ENCODE measurements around the gene ENOPH1.
A peak's percentile ranks its signal among the peaks of the same experiment; 100 is the strongest.

ENOPH1 gene

GRCh38 chr4:82428526-82428968, 1.8 kb upstream of the ENOPH1 start:
- no peak for DNase-seq (ENCODE audit: low spot score)

GRCh38 chr4:82428969-82429727, 1.2 kb upstream of the ENOPH1 start:
- DNase-seq (ENCODE audit: low spot score), result peak; percentile 87

GRCh38 chr4:82429728-82430192, 630 bp upstream of the ENOPH1 start:
- no peak for DNase-seq (ENCODE audit: low spot score)

- no peak for DNase-seq (ENCODE audit: low spot score)
These were observed 765 bp downstream of the ENOPH1 start for GRCh38 chr4:82430964-82431745.

- DNase-seq (ENCODE audit: low spot score), result no peak
These were observed 1.4 kb downstream of the ENOPH1 start for GRCh38 chr4:82431831-82432230.

- no peak for DNase-seq (ENCODE audit: low spot score)
These were observed 2.2 kb downstream of the ENOPH1 start for GRCh38 chr4:82432596-82432995.

- no peak for DNase-seq (ENCODE audit: low spot score)
These were observed 3.4 kb downstream of the ENOPH1 start for GRCh38 chr4:82433791-82434190.

GRCh38 chr4:82434949-82435348, 4.6 kb downstream of the ENOPH1 start:
- DNase-seq (ENCODE audit: low spot score), result no peak

GRCh38 chr4:82436130-82436529, 5.7 kb downstream of the ENOPH1 start:
- DNase-seq (ENCODE audit: low spot score), result no peak

- no peak for DNase-seq (ENCODE audit: low spot score)
These were observed 6.4 kb downstream of the ENOPH1 start for GRCh38 chr4:82436780-82437179.

GRCh38 chr4:82437285-82438005, 7.1 kb downstream of the ENOPH1 start:
- no peak for DNase-seq (ENCODE audit: low spot score)

GRCh38 chr4:82439088-82439487, 8.7 kb downstream of the ENOPH1 start:
- DNase-seq (ENCODE audit: low spot score), result no peak

GRCh38 chr4:82447886-82448285, 17.5 kb downstream of the ENOPH1 start:
- DNase-seq (ENCODE audit: low spot score), result no peak

- no peak for DNase-seq (ENCODE audit: low spot score)
These were observed 20.8 kb downstream of the ENOPH1 start for GRCh38 chr4:82450966-82451755.

- no peak for DNase-seq (ENCODE audit: low spot score)
These were observed 21.6 kb downstream of the ENOPH1 start for GRCh38 chr4:82452026-82452425.

- no peak for DNase-seq (ENCODE audit: low spot score)
These were observed 26.9 kb downstream of the ENOPH1 start for GRCh38 chr4:82457266-82457665.

- no peak for DNase-seq (ENCODE audit: low spot score)
These were observed 28.3 kb downstream of the ENOPH1 start for GRCh38 chr4:82458729-82459128.

- no peak for DNase-seq (ENCODE audit: low spot score)
These were observed 31.3 kb downstream of the ENOPH1 start for GRCh38 chr4:82461710-82462109.

- peak; percentile 93 for DNase-seq (ENCODE audit: low spot score)
These were observed 32.0 kb downstream of the ENOPH1 start for GRCh38 chr4:82462415-82462831.

GRCh38 chr4:82463221-82463620, 32.8 kb downstream of the ENOPH1 start:
- no peak for DNase-seq (ENCODE audit: low spot score)

- DNase-seq (ENCODE audit: low spot score), result no peak
These were observed 37.1 kb downstream of the ENOPH1 start for GRCh38 chr4:82467471-82467870.

Data from cerebellar cortex (tissue), 1 donor.